H9 (cell line): ENCODE results near the gene CTNND1. TPM values are rescaled to one million over a fixed set of nuclear protein-coding genes. Genes with fewer than 3 reads are reported as not detected.

Experiments
- DNase-seq: peaks from one replicate; pipeline ENCODE4 v3.0.0-alpha.2; 2017
- H2AFZ ChIP-seq: one replicate; pipeline ENCODE4 v1.6.1; 2013; ENCODE audit warnings: mild to moderate bottlenecking, low read length, control low read depth, moderate library complexity
- H2AK5ac ChIP-seq: 2 replicates; pipeline ENCODE4 v1.6.1; 2013; ENCODE audit warnings: low read length, control low read depth, mixed read lengths; ENCODE audit not compliant: insufficient read length
- H2BK120ac ChIP-seq: one replicate; pipeline ENCODE4 v1.6.1; 2013; ENCODE audit warnings: low read depth, mild to moderate bottlenecking, low read length, control low read depth, inconsistent platforms; ENCODE audit not compliant: poor library complexity, severe bottlenecking
- H2BK12ac ChIP-seq: 2 replicates; pipeline ENCODE4 v1.6.1; 2013; ENCODE audit warnings: low read length, control low read depth, mixed read lengths, low read depth; ENCODE audit not compliant: insufficient read length
- H2BK15ac ChIP-seq: 2 replicates; pipeline ENCODE4 v1.6.1; 2013; ENCODE audit warnings: low read depth, low read length, control low read depth
- H2BK20ac ChIP-seq: one replicate; pipeline ENCODE4 v1.6.1; 2013; ENCODE audit warnings: low read depth, mild to moderate bottlenecking, low read length, control low read depth, inconsistent platforms; ENCODE audit not compliant: poor library complexity, severe bottlenecking
- H2BK5ac ChIP-seq: 2 replicates; pipeline ENCODE4 v1.6.1; 2013; ENCODE audit warnings: low read length, control low read depth, mixed read lengths; ENCODE audit not compliant: insufficient read length
- H3K14ac ChIP-seq: 2 replicates; pipeline ENCODE4 v1.6.1; 2013; ENCODE audit warnings: low read length, control low read depth; ENCODE audit not compliant: insufficient read depth
- H3K18ac ChIP-seq: 2 replicates; pipeline ENCODE4 v1.6.1; 2013; ENCODE audit warnings: low read depth, mild to moderate bottlenecking, mixed read lengths, low read length, control low read depth; ENCODE audit not compliant: insufficient read length
- H3K23ac ChIP-seq: 2 replicates; pipeline ENCODE4 v1.6.1; 2013; ENCODE audit warnings: low read length, control low read depth, mixed read lengths, low read depth; ENCODE audit not compliant: insufficient read length
- H3K23me2 ChIP-seq: 2 replicates; pipeline ENCODE4 v1.6.1; 2013; ENCODE audit warnings: low read depth, mild to moderate bottlenecking, mixed read lengths, low read length, control low read depth; ENCODE audit not compliant: insufficient read length, poor library complexity, severe bottlenecking
- H3K27ac ChIP-seq: 2 replicates; pipeline ENCODE4 v1.5.1; 2013; ENCODE audit warnings: low read length, control low read depth, mixed read lengths, low read depth; ENCODE audit not compliant: insufficient read length
- H3K27me3 ChIP-seq: 2 replicates; pipeline ENCODE4 v1.6.1; 2013; ENCODE audit warnings: low read length, control low read depth, inconsistent platforms; ENCODE audit not compliant: insufficient read depth
- H3K4ac ChIP-seq: 2 replicates; pipeline ENCODE4 v1.6.1; 2013; ENCODE audit warnings: low read depth, mild to moderate bottlenecking, control low read depth, inconsistent platforms, low read length, moderate library complexity
- H3K4me1 ChIP-seq: 2 replicates; pipeline ENCODE4 v1.6.1; 2013; ENCODE audit warnings: low read length, control low read depth, inconsistent platforms; ENCODE audit not compliant: insufficient read depth
- H3K4me2 ChIP-seq: 2 replicates; pipeline ENCODE4 v1.6.1; 2013; ENCODE audit warnings: low read length, control low read depth, mixed read lengths; ENCODE audit not compliant: insufficient read length, insufficient read depth
- H3K56ac ChIP-seq: 2 replicates; pipeline ENCODE4 v1.6.1; 2013; ENCODE audit warnings: low read depth, mild to moderate bottlenecking, mixed read lengths, low read length, control low read depth; ENCODE audit not compliant: insufficient read length
- H3K79me1 ChIP-seq: 2 replicates; pipeline ENCODE4 v1.6.1; 2013; ENCODE audit warnings: low read depth, mild to moderate bottlenecking, moderate library complexity, low read length, control low read depth, inconsistent platforms; ENCODE audit not compliant: insufficient read depth, poor library complexity, severe bottlenecking
- H3K79me2 ChIP-seq: 2 replicates; pipeline ENCODE4 v1.6.1; 2013; ENCODE audit warnings: low read length, control low read depth, inconsistent platforms; ENCODE audit not compliant: insufficient read depth
- H3K9ac ChIP-seq: 2 replicates; pipeline ENCODE4 v1.6.1; 2013; ENCODE audit warnings: low read length, control low read depth, mixed read lengths; ENCODE audit not compliant: insufficient read length; ENCODE audit errors: extremely low read depth
- H3K9me3 ChIP-seq: one replicate; pipeline ENCODE4 v1.6.1; 2013; ENCODE audit warnings: low read depth, low read length, inconsistent platforms; ENCODE audit not compliant: control insufficient read depth
- H3T11ph ChIP-seq: one replicate; pipeline ENCODE4 v1.6.1; 2013; ENCODE audit warnings: mild to moderate bottlenecking, low read length, control low read depth, inconsistent platforms
- H4K20me1 ChIP-seq: one replicate; pipeline ENCODE4 v1.6.1; 2013; ENCODE audit not compliant: control insufficient read depth, insufficient read length, insufficient read depth
- H4K5ac ChIP-seq: 2 replicates; pipeline ENCODE4 v1.6.1; 2013; ENCODE audit warnings: low read depth, mild to moderate bottlenecking, mixed read lengths, low read length, control low read depth; ENCODE audit not compliant: insufficient read length
- H4K8ac ChIP-seq: replicated peaks from 2 replicates; pipeline ENCODE4 v1.6.1; 2013; ENCODE audit warnings: low read length, control low read depth, mixed read lengths, low read depth; ENCODE audit not compliant: insufficient read length
- H4K91ac ChIP-seq: 2 replicates; pipeline ENCODE4 v1.6.1; 2013; ENCODE audit warnings: low read depth, mild to moderate bottlenecking, moderate library complexity, mixed read lengths, low read length, control low read depth; ENCODE audit not compliant: insufficient read length
- H3K27ac Mint-ChIP-seq, 3 experiments: 2 replicates in 2 of 3; 3 replicates in 1 of 3; pipeline ENCODE4 v1.8.0; 2020 to 2021; ENCODE audit warnings: mixed read lengths in 3 of 3, mild to moderate bottlenecking in 1 of 3, moderate library complexity in 1 of 3
- H3K27me3 Mint-ChIP-seq: 2 replicates; pipeline ENCODE4 v1.8.0; 2021; ENCODE audit warnings: low read depth, mild to moderate bottlenecking, moderate library complexity, mixed read lengths
- H3K36me3 Mint-ChIP-seq, 3 experiments: 2 replicates in 2 of 3; 3 replicates in 1 of 3; pipeline ENCODE4 v1.8.0; 2020 to 2021; ENCODE audit warnings: low read depth in 3 of 3, mixed read lengths in 3 of 3; ENCODE audit not compliant: insufficient read depth in 1 of 3
- H3K4me1 Mint-ChIP-seq, 2 experiments: 2 replicates each; pipeline ENCODE4 v1.8.0; 2020; ENCODE audit warnings: mixed read lengths in 2 of 2
- H3K4me3 Mint-ChIP-seq, 2 experiments: 2 replicates in 1 of 2; 3 replicates in 1 of 2; pipeline ENCODE4 v1.8.0; 2020 to 2021; ENCODE audit warnings: mild to moderate bottlenecking in 2 of 2, mixed read lengths in 2 of 2, moderate library complexity in 1 of 2
- H3K9me3 Mint-ChIP-seq, 2 experiments: 2 replicates in 1 of 2; 3 replicates in 1 of 2; pipeline ENCODE4 v1.8.0; 2020; ENCODE audit warnings: mild to moderate bottlenecking in 2 of 2, mixed read lengths in 2 of 2, moderate library complexity in 1 of 2
- CTCF ChIP-seq: fragments of 200-600 bp; sonication (generic); conservative IDR thresholded peaks from 3 replicates; pipeline ENCODE4 v1.8.0; 2021; ENCODE audit warnings: antibody characterized with exemption, mild to moderate bottlenecking
- WGBS: extraction: QIAGEN DNeasy Blood & Tissue Kit; methylation state at CpG from one replicate; pipeline ENCODE4 v1.1.7; 2013; ENCODE audit warnings: missing lambda C conversion rate, low lambda C conversion rate, mixed read lengths; ENCODE audit not compliant: insufficient read length; ENCODE audit errors: extremely low coverage; 5-methylcytosine and 5-hydroxymethylcytosine counted together
- total RNA-seq: library from RNA; stranded (reverse); gene quantifications from 2 replicates; pipeline ENCODE4 v1.2.1, GENCODE V29; 2021

CTNND1 gene
- total RNA-seq, 1 experiment from 2014 or later = 164 TPM

- Histone ChIP-seq H2AK5ac (no peak overlapping the region), H3T11ph (no peak overlapping the region), H3K79me2 (no peaks in the 10 kb centered on the region), H2BK5ac (no peak overlapping the region), H3K27me3 (no peaks in the 10 kb centered on the region), H4K8ac (no peak overlapping the region), H3K9ac (no peak overlapping the region), H3K14ac (no peak overlapping the region), H2AFZ (no peak overlapping the region), H4K5ac (no peak overlapping the region), H3K23me2 (no peaks in the 10 kb centered on the region), H2BK20ac (no peak overlapping the region), H3K9me3 (no peaks in the 10 kb centered on the region), H3K79me1 (no peaks in the 10 kb centered on the region), H3K23ac (no peak overlapping the region), H4K91ac (no peak overlapping the region), H3K27ac (no peak overlapping the region), H3K4me1 (no peaks in the 10 kb centered on the region), H3K18ac (no peak overlapping the region), H4K20me1 (no peaks in the 10 kb centered on the region), H2BK15ac (no peak overlapping the region), H3K4me2 (no peak overlapping the region), H3K56ac (no peak overlapping the region), H2BK12ac (no peak overlapping the region), H3K4ac (no peak overlapping the region), H2BK120ac (no peak overlapping the region)
- no peak overlapping the region for H3K4me3 Mint-ChIP-seq
- DNase-seq = no peak
- TF ChIP-seq CTCF = no peak
- H3K27me3 Mint-ChIP-seq = no peaks in the 10 kb centered on the region
- WGBS = no CpG with 5 or more reads among the region's 1 CpG
- no peak overlapping the region for H3K27ac Mint-ChIP-seq
- no peaks in the 10 kb centered on the region for H3K4me1 Mint-ChIP-seq
- no peaks in the 10 kb centered on the region for H3K9me3 Mint-ChIP-seq
- H3K36me3 Mint-ChIP-seq = peaks cover 30 to 47% (median 43%) of the 10 kb centered on the region in 3 experiments; a peak in 6 of 7 replicates
Measured at GRCh38 chr11:57818812-57819211, 57.2 kb downstream of the CTNND1 start.
